Fibroblast of peridontal ligament (primary cell): ENCODE measurements around the gene BHLHA9.
"Not testable (repeated sequence)": the region's sequence is repeated elsewhere in the genome, so short reads cannot be mapped to it uniquely, and the experiment has no call there.

Experiments used
- DNase-seq: peaks from one replicate; pipeline ENCODE4 v3.0.0-alpha.2; 2010; ENCODE audit errors: extremely low read depth

Gene BHLHA9

GRCh38 chr17:1300371-1300905, 30.2 kb downstream of the BHLHA9 start:
- DNase-seq = no peak

GRCh38 chr17:1301546-1301945, 31.3 kb downstream of the BHLHA9 start:
- no peak for DNase-seq

- no peak for DNase-seq
Measured at GRCh38 chr17:1302761-1303160, 32.5 kb downstream of the BHLHA9 start.

GRCh38 chr17:1304522-1304921, 34.3 kb downstream of the BHLHA9 start:
- DNase-seq = no peak

- DNase-seq = no peak
Measured at GRCh38 chr17:1304962-1305563, 34.8 kb downstream of the BHLHA9 start.

- DNase-seq = not testable (repeated sequence)
Measured at GRCh38 chr17:1307829-1308228, 37.6 kb downstream of the BHLHA9 start.

GRCh38 chr17:1312261-1312870, 42.1 kb downstream of the BHLHA9 start:
- no peak for DNase-seq

- DNase-seq = no peak
Measured at GRCh38 chr17:1313270-1314005, 43.2 kb downstream of the BHLHA9 start.

- no peak for DNase-seq
Measured at GRCh38 chr17:1315409-1315808, 45.2 kb downstream of the BHLHA9 start.

- DNase-seq = no peak
Measured at GRCh38 chr17:1315891-1316403, 45.7 kb downstream of the BHLHA9 start.
